SK-N-SH treated with all-trans-retinoic acid at 6 μM for 48 hours (cell line): ENCODE results near the gene CAVIN1.

Source experiments
- CREB5 ChIP-seq: fragments of 250-450 bp; sonication (Bioruptor Pico); IDR thresholded peaks from 2 replicates; pipeline ENCODE4 v1.5.1; 2020; ENCODE audit warnings: low read depth, mild to moderate bottlenecking, moderate library complexity
- RARB ChIP-seq: fragments of 250-450 bp; sonication (Bioruptor Pico); IDR thresholded peaks from 2 replicates; pipeline ENCODE4 v1.8.0; 2021; ENCODE audit warnings: mild to moderate bottlenecking, moderate library complexity
- ZFP30 ChIP-seq: fragments of 450-650 bp; formaldehyde crosslinking; IDR thresholded peaks from 2 replicates; pipeline ENCODE4 v1.5.0; 2022; ENCODE audit warnings: mild to moderate bottlenecking, moderate library complexity

- TF ChIP-seq ZFP30 (CRISPR knock-in tag), result no peak
- TF ChIP-seq RARB (CRISPR knock-in tag), result no peak
- TF ChIP-seq CREB5 (CRISPR knock-in tag), result no peak
These were observed 11.0 kb downstream of the CAVIN1 start for GRCh38 chr17:42411905-42412679.
